WTC11 (cell line): ENCODE results near the gene NINJ2.

Experiments used
- CTCF ChIP-seq: fragments of 200-600 bp; IDR thresholded peaks from 2 replicates; pipeline ENCODE4 v1.8.0; 2022; ENCODE audit warnings: antibody characterized with exemption
- MAX ChIP-seq: sonication (generic); formaldehyde crosslinking; IDR thresholded peaks from 2 replicates; pipeline ENCODE4 v1.8.0; 2022; ENCODE audit warnings: mild to moderate bottlenecking, missing genetic modification reagents
- MLX ChIP-seq: sonication (generic); formaldehyde crosslinking; IDR thresholded peaks from 2 replicates; pipeline ENCODE4 v1.8.1; 2023; ENCODE audit warnings: mild to moderate bottlenecking, missing genetic modification reagents, moderate library complexity

GRCh38 chr12:612886-613285 lies 50.4 kb downstream of the NINJ2 start:
- TF ChIP-seq CTCF (no peak), MLX (no peak), MAX (no peak)
